IPS-NIHi11 (cell line): Measurements from ENCODE around the gene FAM219A.
A peak's percentile ranks its signal among the peaks of the same experiment; 100 is the strongest.

Experiments used
- DNase-seq: peaks from one replicate; pipeline ENCODE4 v3.0.0; 2012; ENCODE audit warnings: mixed read lengths, low spot score

The FAM219A gene

GRCh38 chr9:34400686-34401602 lies 57.4 kb downstream of the FAM219A start:
- no peak for DNase-seq

GRCh38 chr9:34400275-34400674 lies 58.1 kb downstream of the FAM219A start:
- DNase-seq = peak; percentile 65

GRCh38 chr9:34399729-34400128 lies 58.6 kb downstream of the FAM219A start:
- DNase-seq = no peak

- no peak for DNase-seq
Measured at GRCh38 chr9:34398875-34399274, 59.5 kb downstream of the FAM219A start.

GRCh38 chr9:34396276-34397214 lies 61.8 kb downstream of the FAM219A start:
- no peak for DNase-seq

- DNase-seq = no peak
Measured at GRCh38 chr9:34392511-34392910, 65.9 kb downstream of the FAM219A start.

GRCh38 chr9:34387239-34387638 lies 71.1 kb downstream of the FAM219A start:
- DNase-seq = no peak

GRCh38 chr9:34386656-34387055 lies 71.7 kb downstream of the FAM219A start:
- DNase-seq = no peak

GRCh38 chr9:34385561-34386230 lies 72.7 kb downstream of the FAM219A start:
- no peak for DNase-seq

- DNase-seq = no peak
Measured at GRCh38 chr9:34384368-34385165, 73.8 kb downstream of the FAM219A start.

- no peak for DNase-seq
Measured at GRCh38 chr9:34383904-34384303, 74.5 kb downstream of the FAM219A start.

- DNase-seq = no peak
Measured at GRCh38 chr9:34382879-34383278, 75.5 kb downstream of the FAM219A start.

- DNase-seq = no peak
Measured at GRCh38 chr9:34382054-34382453, 76.3 kb downstream of the FAM219A start.

- no peak for DNase-seq
Measured at GRCh38 chr9:34381323-34381722, 77.0 kb downstream of the FAM219A start.

GRCh38 chr9:34380511-34381315 lies 77.7 kb downstream of the FAM219A start:
- DNase-seq = peak; percentile 98

GRCh38 chr9:34380034-34380510 lies 78.3 kb downstream of the FAM219A start:
- DNase-seq = no peak

GRCh38 chr9:34379334-34380033 lies 78.9 kb downstream of the FAM219A start:
- peak; percentile 84 for DNase-seq

GRCh38 chr9:34378376-34379060 lies 79.9 kb downstream of the FAM219A start:
- DNase-seq = no peak

GRCh38 chr9:34377404-34377746 lies 81.0 kb downstream of the FAM219A start:
- no peak for DNase-seq
